Fibroblast of pulmonary artery (primary cell): ENCODE data around the gene NEK9.

Source experiments
- DNase-seq: peaks from one replicate; pipeline ENCODE4 v3.0.0-alpha.2; 2010; ENCODE audit warnings: low read depth
- H3K4me3 ChIP-seq: replicated peaks from 2 replicates; pipeline ENCODE4 v1.5.1; 2011; ENCODE audit warnings: low read depth, mild to moderate bottlenecking, control low read depth, low read length, moderate library complexity
- TF ChIP-seq, protein P1 (sequence below): IDR thresholded peaks from 2 replicates; pipeline ENCODE4 v1.5.1; 2011; ENCODE audit warnings: mild to moderate bottlenecking, control low read depth, low read length, inconsistent platforms; ENCODE audit errors: missing control alignments

The NEK9 gene

DNA sequence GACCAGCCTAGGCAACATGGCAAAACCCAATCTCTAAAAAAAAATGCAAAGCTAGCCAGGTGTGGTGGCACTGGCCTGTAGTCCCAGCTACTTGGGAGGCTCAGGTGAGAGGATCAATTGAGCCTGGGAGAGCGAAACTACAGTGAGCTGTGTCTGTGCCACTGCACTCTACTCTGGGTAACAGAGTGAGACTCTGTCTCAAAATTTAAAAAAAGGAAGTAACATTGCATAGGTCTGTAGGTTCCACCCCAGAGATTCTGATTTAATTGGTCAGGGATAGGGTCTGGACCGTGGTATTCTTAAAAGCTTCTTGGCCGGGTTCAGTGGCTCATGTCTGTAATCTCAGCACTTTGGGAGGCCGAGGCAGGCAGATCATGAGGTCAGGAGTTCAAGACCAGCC, 31.2 kb downstream of the NEK9 start:
- TF ChIP-seq, protein P1, sequence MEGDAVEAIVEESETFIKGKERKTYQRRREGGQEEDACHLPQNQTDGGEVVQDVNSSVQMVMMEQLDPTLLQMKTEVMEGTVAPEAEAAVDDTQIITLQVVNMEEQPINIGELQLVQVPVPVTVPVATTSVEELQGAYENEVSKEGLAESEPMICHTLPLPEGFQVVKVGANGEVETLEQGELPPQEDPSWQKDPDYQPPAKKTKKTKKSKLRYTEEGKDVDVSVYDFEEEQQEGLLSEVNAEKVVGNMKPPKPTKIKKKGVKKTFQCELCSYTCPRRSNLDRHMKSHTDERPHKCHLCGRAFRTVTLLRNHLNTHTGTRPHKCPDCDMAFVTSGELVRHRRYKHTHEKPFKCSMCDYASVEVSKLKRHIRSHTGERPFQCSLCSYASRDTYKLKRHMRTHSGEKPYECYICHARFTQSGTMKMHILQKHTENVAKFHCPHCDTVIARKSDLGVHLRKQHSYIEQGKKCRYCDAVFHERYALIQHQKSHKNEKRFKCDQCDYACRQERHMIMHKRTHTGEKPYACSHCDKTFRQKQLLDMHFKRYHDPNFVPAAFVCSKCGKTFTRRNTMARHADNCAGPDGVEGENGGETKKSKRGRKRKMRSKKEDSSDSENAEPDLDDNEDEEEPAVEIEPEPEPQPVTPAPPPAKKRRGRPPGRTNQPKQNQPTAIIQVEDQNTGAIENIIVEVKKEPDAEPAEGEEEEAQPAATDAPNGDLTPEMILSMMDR: no peak
- DNase-seq: no peak
- no peak overlapping the region for H3K4me3 ChIP-seq

DNA sequence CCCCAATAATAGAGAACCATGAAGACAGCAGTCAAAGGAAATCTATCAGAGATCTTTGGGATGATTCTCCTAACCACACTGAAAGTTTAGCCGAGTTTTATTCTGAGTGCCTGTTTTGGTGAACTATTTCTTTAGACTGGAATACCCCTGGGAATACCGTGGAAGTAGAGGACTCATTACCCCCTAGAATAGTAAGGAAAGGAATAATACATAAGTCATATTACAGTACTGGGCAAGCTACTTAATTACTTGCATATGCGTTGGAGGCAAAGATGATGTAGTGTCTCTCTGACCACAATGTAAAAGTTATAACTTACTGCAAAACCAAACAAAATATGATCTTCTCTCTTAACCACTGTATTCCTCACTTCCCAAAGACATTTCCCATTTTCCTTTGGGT, 32.0 kb downstream of the NEK9 start:
- no peak for DNase-seq
- H3K4me3 ChIP-seq: no peak overlapping the region
- TF ChIP-seq, protein P1: no peak

DNA sequence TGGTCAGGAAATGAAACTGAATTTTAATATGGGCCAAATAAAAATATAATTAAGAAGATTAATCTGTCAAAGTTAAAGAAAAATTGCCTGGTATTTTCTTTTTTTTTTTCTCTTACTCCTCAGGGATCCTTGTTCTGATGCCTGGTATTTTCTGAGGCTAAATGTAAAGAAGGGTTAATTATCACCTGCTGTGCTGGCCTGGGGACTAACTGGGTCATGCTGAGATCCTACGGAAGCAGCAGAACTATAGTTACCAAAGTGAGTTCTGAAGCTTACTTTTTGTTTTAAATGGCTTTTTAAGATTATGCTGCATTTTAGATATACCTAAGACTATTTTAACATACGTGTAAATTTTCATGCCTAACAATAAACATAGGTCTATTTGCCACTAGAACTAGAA, 34.1 kb downstream of the NEK9 start:
- H3K4me3 ChIP-seq: no peak overlapping the region
- DNase-seq: no peak
- TF ChIP-seq, protein P1: no peak

DNA sequence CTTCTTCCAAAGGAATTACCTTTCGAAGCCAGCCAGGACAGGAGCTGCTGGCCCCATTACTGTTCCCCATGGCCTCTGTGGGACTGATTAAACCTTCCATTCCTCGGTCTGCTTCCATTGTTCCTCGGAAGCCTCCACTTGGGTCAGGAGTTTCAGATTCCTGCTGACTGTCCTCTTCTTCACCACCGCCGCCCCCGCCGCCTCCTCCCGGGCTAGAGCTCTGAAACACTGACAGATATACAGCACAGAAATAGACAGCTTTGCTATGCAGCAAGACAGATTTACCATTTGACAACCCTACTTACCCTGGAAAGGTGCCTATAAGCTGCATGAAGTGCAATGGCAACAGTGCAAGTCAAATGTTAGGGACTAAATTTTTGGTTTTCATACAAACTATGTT, 35.6 kb downstream of the NEK9 start:
- TF ChIP-seq, protein P1: no peak
- no peak for DNase-seq

DNA sequence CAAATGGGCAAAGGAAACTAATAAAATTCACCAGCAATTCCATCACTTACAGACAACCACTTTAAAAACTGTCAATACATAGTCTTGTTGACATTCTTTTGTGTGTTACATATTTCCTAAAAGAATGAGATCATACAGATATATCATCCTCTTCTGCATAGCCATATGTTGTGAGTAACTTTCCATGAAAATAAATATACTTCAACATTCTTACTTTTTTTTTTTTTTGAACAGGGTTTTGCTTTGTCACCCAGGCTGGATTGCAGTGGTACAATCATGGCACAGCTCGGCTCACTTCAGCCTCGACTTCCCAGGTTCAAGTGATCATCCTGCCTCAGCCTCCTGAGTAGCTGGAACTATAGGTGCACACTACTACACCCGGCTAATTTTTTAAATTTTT, 36.5 kb downstream of the NEK9 start:
- DNase-seq: no peak
- TF ChIP-seq, protein P1: no peak
- H3K4me3 ChIP-seq: no peak overlapping the region

More for the DNA sequence above, 35.6 kb downstream of the NEK9 start:
- H3K4me3 ChIP-seq: no peak overlapping the region

DNA sequence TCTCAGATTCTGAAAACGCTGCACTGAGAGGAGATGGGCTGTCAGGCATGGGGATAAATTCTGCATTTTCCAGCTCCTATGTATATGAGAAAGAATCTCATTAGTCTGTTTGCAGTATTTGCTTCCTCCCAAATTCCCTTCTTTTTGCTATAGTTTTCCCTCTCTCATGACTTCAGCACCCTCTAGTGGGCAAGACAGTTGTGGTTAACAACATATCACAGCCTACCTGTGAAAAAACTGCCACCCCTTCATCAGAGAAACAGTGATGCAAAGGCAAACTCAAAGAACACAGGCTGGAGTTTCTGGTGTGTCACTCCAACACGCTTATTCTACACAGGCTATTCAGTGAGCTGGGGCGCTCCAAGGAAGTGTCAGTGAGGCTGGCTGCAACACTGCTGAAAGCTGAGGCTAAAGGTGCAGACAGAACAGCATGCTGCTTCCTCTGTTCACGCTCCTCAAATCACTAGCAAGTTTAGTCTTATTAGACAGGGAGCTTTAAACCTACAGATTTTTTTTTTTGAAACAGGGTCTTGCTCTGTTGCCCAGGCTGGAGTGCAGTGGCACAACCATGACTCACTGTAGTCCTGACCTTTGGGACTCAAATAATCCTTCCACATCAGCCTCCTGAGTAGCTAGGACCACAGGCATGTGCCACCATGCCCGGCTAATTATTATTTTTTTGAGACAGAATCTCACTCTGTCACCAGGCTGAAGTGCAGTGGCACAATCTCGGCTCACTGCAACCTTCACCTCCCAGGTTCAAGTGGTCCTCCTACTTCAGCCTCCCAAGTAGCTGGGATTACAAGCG, 38.1 kb downstream of the NEK9 start:
- peak; percentile 76 for DNase-seq

More for the DNA sequence above, 38.1 kb downstream of the NEK9 start:
- TF ChIP-seq, protein P1: peak; percentile 88
- H3K4me3 ChIP-seq: no peak overlapping the region
